GM21529 (cell line): ENCODE results near the gene INTS6.

Experiments
- ATAC-seq: cut with Tn5 transposase; IDR thresholded peaks from one replicate; pipeline ENCODE4 v1.9.1; 2021; ENCODE audit not compliant: unreplicated experiment

Gene INTS6

DNA sequence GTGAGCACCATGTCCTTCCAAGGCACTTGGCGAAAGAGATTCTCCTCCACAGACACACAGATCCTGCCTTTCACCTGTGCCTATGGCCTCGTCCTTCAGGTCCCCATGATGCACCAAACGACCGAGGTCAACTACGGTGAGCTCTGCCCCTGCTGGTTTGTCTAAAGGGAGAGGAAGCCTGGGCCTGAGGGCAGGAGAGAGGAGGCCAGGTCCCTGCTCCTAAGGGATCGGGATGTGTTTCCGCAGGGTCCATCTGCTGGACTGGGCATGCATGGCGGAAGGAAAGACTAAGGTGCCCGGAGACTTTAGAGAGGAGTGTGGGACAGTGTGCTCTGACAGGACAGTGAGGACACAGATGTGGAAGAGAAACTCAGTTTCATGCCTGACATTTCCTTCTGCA lies 105.7 kb downstream of the INTS6 start:
- ATAC-seq: no peak

- no peak for ATAC-seq
Observed at GRCh38 chr13:51346397-51346796, 106.4 kb downstream of the INTS6 start.

GRCh38 chr13:51343475-51343874 lies 109.4 kb downstream of the INTS6 start:
- ATAC-seq: no peak

GRCh38 chr13:51342706-51343105 lies 110.1 kb downstream of the INTS6 start:
- ATAC-seq: no peak

GRCh38 chr13:51341791-51342190 lies 111.0 kb downstream of the INTS6 start:
- ATAC-seq: no peak

- no peak for ATAC-seq
Observed at GRCh38 chr13:51341232-51341631, 111.6 kb downstream of the INTS6 start.

- no peak for ATAC-seq
Observed at GRCh38 chr13:51339952-51340732, 112.7 kb downstream of the INTS6 start.

GRCh38 chr13:51339354-51339753 lies 113.5 kb downstream of the INTS6 start, which contains the start of gene SERPINE3:
Gene SERPINE3, plus strand, starts transcription at chr13:51339691. Its CDS starts 1,401 bp downstream, at chr13:51341092.
- no peak for ATAC-seq

DNA sequence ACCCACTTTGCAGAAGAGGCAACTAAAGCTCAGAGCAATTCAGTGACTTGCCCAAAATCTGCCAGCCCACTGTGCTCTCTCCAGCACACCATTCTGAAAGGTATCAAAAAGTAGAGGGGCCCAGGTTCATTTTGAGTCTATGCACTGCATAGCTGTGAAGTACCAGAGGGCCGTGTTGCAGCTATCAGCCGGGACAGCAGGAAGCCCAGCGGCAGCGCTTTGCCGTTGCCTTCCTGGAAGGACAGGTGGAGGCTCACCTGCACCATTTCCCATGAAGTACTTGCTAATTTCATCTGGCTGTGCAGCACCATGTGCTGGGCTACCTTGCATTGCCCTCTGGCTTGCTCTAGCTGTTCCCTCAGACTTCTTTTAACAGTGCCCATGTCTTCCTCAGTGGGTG lies 116.1 kb downstream of the INTS6 start:
- ATAC-seq: no peak

GRCh38 chr13:51333826-51334225 lies 119.0 kb downstream of the INTS6 start:
- no peak for ATAC-seq

GRCh38 chr13:51333421-51333820 lies 119.4 kb downstream of the INTS6 start:
- ATAC-seq: no peak

GRCh38 chr13:51332566-51333361 lies 120.1 kb downstream of the INTS6 start:
- ATAC-seq: no peak

DNA sequence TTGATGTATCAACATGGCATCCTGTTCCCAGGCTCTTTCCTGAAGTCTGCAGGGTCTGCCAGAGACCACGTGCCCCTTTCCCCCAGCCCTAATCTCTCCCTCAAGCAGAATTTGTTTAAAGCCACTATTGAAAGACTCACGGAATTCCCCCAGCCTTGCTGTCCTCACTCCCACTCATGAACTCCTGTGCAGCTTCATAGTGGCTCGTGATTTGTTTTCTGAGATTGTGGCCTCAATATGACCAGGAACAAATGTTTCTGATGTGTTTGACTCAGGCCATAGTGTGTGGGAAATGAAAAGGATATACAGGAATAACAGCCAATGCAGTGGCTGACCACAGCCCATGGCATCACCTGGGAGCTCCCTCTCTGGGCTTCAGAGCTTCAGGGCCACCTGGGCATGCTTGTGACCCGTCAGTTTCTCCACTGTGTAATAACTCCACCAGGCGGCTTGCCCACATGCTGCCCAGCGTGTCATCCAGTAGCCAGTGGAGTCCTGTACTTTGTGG lies 121.4 kb downstream of the INTS6 start:
- peak; percentile 52 for ATAC-seq

GRCh38 chr13:51330791-51331190 lies 122.0 kb downstream of the INTS6 start:
- ATAC-seq: peak; percentile 64

- no peak for ATAC-seq
Observed at GRCh38 chr13:51329606-51330005, 123.2 kb downstream of the INTS6 start.

- ATAC-seq: no peak
Observed at GRCh38 chr13:51328488-51328887, 124.3 kb downstream of the INTS6 start.

- no peak for ATAC-seq
Observed at GRCh38 chr13:51327961-51328360, 124.9 kb downstream of the INTS6 start.

GRCh38 chr13:51326777-51327176 lies 126.1 kb downstream of the INTS6 start:
- no peak for ATAC-seq

DNA sequence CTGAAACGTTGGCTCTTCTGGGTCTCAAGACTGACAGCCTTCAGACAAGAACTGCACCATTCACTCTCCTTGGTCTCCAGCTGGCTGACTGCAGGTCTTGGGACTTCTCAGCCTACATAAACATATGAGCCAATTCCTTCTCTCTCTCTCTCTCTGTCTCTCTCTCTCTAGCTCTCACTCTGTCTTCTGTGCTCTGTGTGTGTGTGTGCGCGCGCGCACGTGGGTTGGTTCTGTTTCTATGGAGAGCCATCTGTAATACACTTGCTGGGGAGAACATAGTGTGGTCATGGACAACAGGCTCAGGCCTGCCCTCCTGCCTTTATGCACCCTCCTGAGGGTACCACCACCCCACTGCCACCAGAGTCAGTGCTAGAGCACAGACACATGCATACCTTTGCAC lies 127.0 kb downstream of the INTS6 start:
- no peak for ATAC-seq

GRCh38 chr13:51324714-51325420 lies 128.0 kb downstream of the INTS6 start:
- peak; percentile 63 for ATAC-seq

DNA sequence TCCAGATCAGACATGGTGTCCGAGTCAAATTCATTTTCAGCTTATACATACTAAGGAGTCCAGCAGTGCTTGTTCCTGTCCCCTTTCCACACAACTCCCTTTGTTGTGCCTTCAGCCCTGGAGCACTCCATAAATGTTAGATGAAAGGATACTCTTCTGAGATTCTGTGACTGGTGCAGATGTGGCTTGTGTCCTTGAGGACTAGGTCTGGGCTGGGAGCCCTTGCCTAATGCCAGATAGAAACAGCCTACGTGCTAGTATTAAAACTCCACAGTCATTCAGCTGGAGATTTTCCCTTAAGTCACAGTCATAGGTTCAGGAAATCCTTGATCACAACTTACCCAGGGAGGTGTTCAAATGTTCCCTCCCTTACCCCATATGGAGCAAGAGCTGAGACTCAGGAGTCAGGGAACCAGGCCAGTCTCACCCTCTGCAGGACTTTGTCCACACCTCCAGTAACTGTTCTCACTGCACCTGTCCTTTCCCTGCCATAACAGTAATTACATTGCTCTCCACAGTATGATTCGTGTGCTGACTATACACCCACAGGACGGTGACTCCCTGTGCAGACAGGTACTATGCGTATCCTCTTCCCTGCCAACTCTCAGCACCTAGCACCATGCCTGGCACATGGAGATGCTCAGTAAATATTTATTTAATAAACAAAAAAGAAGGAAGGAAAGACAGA lies 128.9 kb downstream of the INTS6 start:
- no peak for ATAC-seq
